HFFc6 (cell line): ENCODE results near the gene UBE2Q2. TPM values are rescaled to one million over a fixed set of nuclear protein-coding genes. Genes with fewer than 3 reads are reported as not detected.
"Not testable (repeated sequence)": the region's sequence is repeated elsewhere in the genome, so short reads cannot be mapped to it uniquely, and the experiment has no call there.

ENCODE experiments used
- DNase-seq: peaks from one replicate; pipeline ENCODE4 v3.0.0-alpha.2; 2018
- H3K27ac Mint-ChIP-seq: 2 replicates; pipeline ENCODE4 v1.8.0; 2020; ENCODE audit warnings: mild to moderate bottlenecking, mixed read lengths
- H3K27me3 Mint-ChIP-seq: 2 replicates; pipeline ENCODE4 v1.8.0; 2021; ENCODE audit warnings: mild to moderate bottlenecking, moderate library complexity, mixed read lengths; ENCODE audit not compliant: insufficient read depth
- H3K36me3 Mint-ChIP-seq: 2 replicates; pipeline ENCODE4 v1.8.0; 2021; ENCODE audit warnings: low read depth, mixed read lengths
- H3K4me1 Mint-ChIP-seq: 2 replicates; pipeline ENCODE4 v1.8.0; 2020; ENCODE audit warnings: low read depth, mixed read lengths
- H3K4me3 Mint-ChIP-seq: 2 replicates; pipeline ENCODE4 v1.8.0; 2020; ENCODE audit warnings: mild to moderate bottlenecking, moderate library complexity, mixed read lengths
- H3K9me3 Mint-ChIP-seq: 2 replicates; pipeline ENCODE4 v1.8.0; 2020; ENCODE audit warnings: mild to moderate bottlenecking, mixed read lengths
- CTCF ChIP-seq: fragments of 200-600 bp; sonication (generic); IDR thresholded peaks from 2 replicates; pipeline ENCODE4 v1.5.0; 2021; ENCODE audit warnings: antibody characterized with exemption, mild to moderate bottlenecking
- long read RNA-seq: library from polyadenylated mRNA; unstranded; transcript quantifications from one replicate; pipeline ENCODE4 v2.0.0, GENCODE V29; 2019
- total RNA-seq, 6 experiments: library from RNA; stranded (reverse); fragmentation: NEBNext Ultra II Directional; extraction: Animal tissue kit (Norgen Biotek cat#: 25700); gene quantifications; 2 replicates in 1 of 6; 3 replicates in 5 of 6; pipeline ENCODE4 v1.2.3, GENCODE V29; 2021

UBE2Q2 gene
- total RNA-seq: 10 to 100 TPM; 38.4 to 45.6 (median 43.2) TPM
- long read RNA-seq, transcript UBE2Q2-208 (12 exons, 2,969 nt): minor isoform, 5 of 46 reads
- long read RNA-seq, transcript UBE2Q2-201 (13 exons, 3,130 nt): major isoform, 18 of 46 reads
- long read RNA-seq, partial matches to known transcripts: 16 of 46 reads
- long read RNA-seq, other reads (novel, unspliced or antisense): 7 of 46 reads

- Mint-ChIP-seq H3K27me3 (no peaks in the 10 kb centered on the region; the same call in 1 of the 2 replicates), H3K9me3 (no peaks in the 10 kb centered on the region), H3K36me3 (peaks cover 32% of the 10 kb centered on the region), H3K4me3 (peak within 1 kb of the TSS; percentile 98), H3K4me1 (peaks cover 44% of the 10 kb centered on the region), H3K27ac (peak within 1 kb of the TSS; percentile 84)
- no peak for TF ChIP-seq CTCF
- DNase-seq: peak; percentile 55
These were observed at the start of gene UBE2Q2 for GRCh38 chr15:75842722-75843677. Gene UBE2Q2, plus strand, starts transcription at chr15:75843447. Its CDS starts 220 bp downstream, at chr15:75843667.

- Mint-ChIP-seq H3K4me1 (peaks cover 2% of the 10 kb centered on the region), H3K27ac (no peak overlapping the region), H3K4me3 (no peak overlapping the region), H3K9me3 (no peaks in the 10 kb centered on the region), H3K36me3 (no peaks in the 10 kb centered on the region), H3K27me3 (peaks cover 60% of the 10 kb centered on the region)
- no peak for TF ChIP-seq CTCF
- DNase-seq: no peak
These were observed 46.9 kb upstream of the UBE2Q2 start for GRCh38 chr15:75796321-75796720.

- H3K4me1 Mint-ChIP-seq: peaks cover 11% of the 10 kb centered on the region
- H3K9me3 Mint-ChIP-seq: not testable (repeated sequence)
These were observed 46.1 kb upstream of the UBE2Q2 start for GRCh38 chr15:75797146-75797545.

GRCh38 chr15:75799190-75799589 is 44.1 kb upstream of the UBE2Q2 start:
- Mint-ChIP-seq H3K4me1 (peaks cover 11% of the 10 kb centered on the region), H3K36me3 (no peaks in the 10 kb centered on the region), H3K27me3 (peaks cover 46% of the 10 kb centered on the region), H3K27ac (no peak overlapping the region), H3K9me3 (no peaks in the 10 kb centered on the region), H3K4me3 (no peak overlapping the region)
- TF ChIP-seq CTCF: no peak
- DNase-seq: no peak

More at GRCh38 chr15:75797146-75797545, 46.1 kb upstream of the UBE2Q2 start:
- not testable (repeated sequence) for H3K27ac Mint-ChIP-seq, H3K4me3 Mint-ChIP-seq, H3K36me3 Mint-ChIP-seq, DNase-seq
- peaks cover 57% of the 10 kb centered on the region for H3K27me3 Mint-ChIP-seq

- not testable (repeated sequence) for H3K4me3 Mint-ChIP-seq, H3K9me3 Mint-ChIP-seq, H3K27ac Mint-ChIP-seq, H3K36me3 Mint-ChIP-seq, DNase-seq
- peaks cover 35% of the 10 kb centered on the region for H3K27me3 Mint-ChIP-seq
- peaks cover 11% of the 10 kb centered on the region for H3K4me1 Mint-ChIP-seq
These were observed 42.8 kb upstream of the UBE2Q2 start for GRCh38 chr15:75800409-75800808.

- Mint-ChIP-seq H3K27me3 (peaks cover 26% of the 10 kb centered on the region), H3K9me3 (no peaks in the 10 kb centered on the region), H3K36me3 (no peaks in the 10 kb centered on the region), H3K27ac (no peak overlapping the region), H3K4me1 (peaks cover 11% of the 10 kb centered on the region), H3K4me3 (peak overlapping the region; percentile 85)
- peak; percentile 50 for DNase-seq
- peak; percentile 96 for TF ChIP-seq CTCF
These were observed 41.2 kb upstream of the UBE2Q2 start for GRCh38 chr15:75801859-75802593.

- H3K4me3 Mint-ChIP-seq, H3K9me3 Mint-ChIP-seq, H3K27ac Mint-ChIP-seq, H3K4me1 Mint-ChIP-seq, H3K36me3 Mint-ChIP-seq: not testable (repeated sequence)
- peaks cover 11% of the 10 kb centered on the region for H3K27me3 Mint-ChIP-seq
- peak; percentile 9 for DNase-seq
These were observed 35.8 kb upstream of the UBE2Q2 start for GRCh38 chr15:75807486-75807885.

- not testable (repeated sequence) for H3K36me3 Mint-ChIP-seq, DNase-seq, H3K4me1 Mint-ChIP-seq, H3K27ac Mint-ChIP-seq, H3K4me3 Mint-ChIP-seq, H3K9me3 Mint-ChIP-seq
- H3K27me3 Mint-ChIP-seq: peaks cover 11% of the 10 kb centered on the region
These were observed 35.2 kb upstream of the UBE2Q2 start for GRCh38 chr15:75808009-75808408.
